Sciatic nerve (tissue), 2 donors: ENCODE results near the gene AKR7A2. TPM values are rescaled to one million over a fixed set of nuclear protein-coding genes. Genes with fewer than 3 reads are reported as not detected.
"Not testable (repeated sequence)": the region's sequence is repeated elsewhere in the genome, so short reads cannot be mapped to it uniquely, and the experiment has no call there.

Experiments used
- ATAC-seq: fragments of 200-7000 bp; cut with Tn5 transposase; one replicate; pipeline ENCODE4 v1.9.1; 2020; ENCODE audit warnings: mild to moderate bottlenecking, moderate library complexity
- DNase-seq: peaks from one replicate; pipeline ENCODE4 v3.0.0-alpha.2; 2020; ENCODE audit warnings: low spot score
- intact Hi-C: fragments of 100-400 bp; cut with DNase I; formaldehyde crosslinking; loops from one replicate; pipeline ENCODE4 v1.14.2; 2022
- total RNA-seq: library from RNA; stranded (reverse); fragmentation: NEBNext Ultra II Directional; extraction: Animal tissue kit (Norgen Biotek cat#: 25700); gene quantifications from one replicate; pipeline ENCODE4 v1.2.1, GENCODE V29; 2021
- donor health status: DM: no; HTN: no; CAD: no.
- donor health status: DM: no; HTN: no; CAD: no.

Gene AKR7A2
- total RNA-seq, 1 donor from 2014 or later: 35.8 TPM

DNA sequence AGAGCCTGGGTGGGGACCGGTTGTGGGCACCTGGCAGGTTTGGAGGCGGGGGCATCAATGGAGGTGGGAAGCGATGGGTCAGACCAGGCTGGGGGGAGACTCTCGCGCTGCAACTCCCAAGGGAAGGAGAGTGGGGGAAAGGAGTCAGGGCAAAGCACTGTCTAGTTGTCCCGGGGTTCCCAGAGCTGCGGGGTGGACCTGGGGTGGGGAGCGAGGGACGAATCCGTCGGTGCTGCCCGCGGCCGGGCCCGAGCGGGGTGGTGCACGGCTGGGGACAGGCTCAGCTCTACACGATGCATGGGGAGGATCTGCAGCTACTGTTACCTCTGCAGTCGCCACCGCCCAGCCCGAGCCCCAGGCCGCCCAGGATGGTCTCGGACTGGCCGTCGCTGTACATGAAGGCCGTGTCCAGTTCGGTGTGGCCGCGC is 427 bp downstream of the AKR7A2 start:
- intact Hi-C loops: no loop called here
- DNase-seq (peak; percentile 70), ATAC-seq (peak; percentile 20)

DNA sequence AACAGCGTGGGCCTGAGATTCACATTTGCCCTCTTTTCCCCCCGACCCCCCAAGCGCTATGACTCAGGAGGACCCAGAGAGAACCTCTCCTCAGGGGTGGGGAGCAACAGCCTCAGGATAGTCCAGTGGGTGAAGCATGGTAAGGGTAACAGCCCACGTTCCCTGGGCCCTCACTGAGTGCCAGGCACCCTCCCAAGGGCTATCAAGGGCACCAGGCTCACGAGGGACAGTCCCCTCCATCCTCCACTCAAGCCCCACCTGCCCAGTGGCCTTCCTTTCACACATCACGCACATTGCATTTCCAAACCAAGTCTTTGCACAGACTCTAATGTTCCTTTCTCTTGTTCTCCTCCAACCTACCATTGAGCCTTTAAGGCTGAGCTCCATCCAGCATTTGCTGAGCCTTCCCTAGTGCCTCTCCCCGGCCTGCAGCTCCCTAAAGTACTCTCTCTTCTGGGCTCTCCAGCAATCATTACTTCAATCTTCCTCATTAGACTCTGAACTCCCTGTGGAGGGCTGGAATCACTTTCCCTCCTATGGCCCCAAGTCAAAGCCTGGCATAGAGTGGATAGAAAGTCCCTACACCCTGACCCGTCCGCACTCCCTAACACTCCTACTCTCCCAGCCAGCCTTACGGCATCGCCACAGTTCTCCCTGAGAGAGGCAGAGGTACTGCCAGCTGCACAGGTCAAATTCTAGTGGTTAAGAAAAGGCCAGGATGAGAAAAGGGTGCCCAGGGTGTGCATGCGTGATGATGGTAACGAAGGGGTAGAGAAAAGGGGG is 1.0 kb downstream of the AKR7A2 start:
- peak; percentile 35 for DNase-seq
- intact Hi-C loops: no loop called here
- peak; percentile 5 for ATAC-seq

GRCh38 chr1:19310061-19310460 is 1.9 kb downstream of the AKR7A2 start:
- intact Hi-C loops: no loop called here
- ATAC-seq: no peak
- peak; percentile 45 for DNase-seq

DNA sequence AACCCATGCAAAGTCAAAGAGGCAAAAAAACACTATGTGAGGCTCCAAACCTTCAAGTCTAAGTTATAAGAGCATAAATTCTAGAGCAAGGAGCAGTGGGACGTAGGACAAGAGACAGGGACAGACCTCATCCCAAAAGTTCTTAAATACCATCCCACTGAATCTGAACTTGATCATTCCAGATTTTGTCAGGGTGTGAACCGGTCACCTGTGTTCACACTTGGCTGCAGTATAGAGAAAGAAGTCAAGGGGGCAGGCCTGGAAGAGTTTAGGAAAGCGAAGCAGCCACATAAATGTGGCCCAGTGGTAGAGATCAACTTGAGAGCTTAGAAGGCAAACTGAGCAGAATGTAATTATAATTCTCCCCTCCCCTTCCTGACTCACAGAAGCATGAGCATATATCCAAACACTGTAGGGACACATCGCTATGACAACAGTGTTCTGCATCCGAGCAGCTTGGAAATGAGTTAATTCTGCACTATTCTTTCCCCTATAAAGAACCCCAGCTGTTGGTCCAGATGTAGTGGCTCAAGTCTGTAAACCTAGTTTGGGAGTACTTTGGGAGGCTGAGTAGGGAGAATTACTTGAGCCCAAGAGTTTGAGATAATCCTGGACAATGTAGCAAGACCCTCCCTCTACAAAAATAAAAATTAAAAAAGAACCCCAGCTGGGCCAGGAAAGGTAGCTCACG is 2.7 kb downstream of the AKR7A2 start:
- DNase-seq (peak; percentile 2), ATAC-seq (no peak)
- intact Hi-C loops: no loop called here

DNA sequence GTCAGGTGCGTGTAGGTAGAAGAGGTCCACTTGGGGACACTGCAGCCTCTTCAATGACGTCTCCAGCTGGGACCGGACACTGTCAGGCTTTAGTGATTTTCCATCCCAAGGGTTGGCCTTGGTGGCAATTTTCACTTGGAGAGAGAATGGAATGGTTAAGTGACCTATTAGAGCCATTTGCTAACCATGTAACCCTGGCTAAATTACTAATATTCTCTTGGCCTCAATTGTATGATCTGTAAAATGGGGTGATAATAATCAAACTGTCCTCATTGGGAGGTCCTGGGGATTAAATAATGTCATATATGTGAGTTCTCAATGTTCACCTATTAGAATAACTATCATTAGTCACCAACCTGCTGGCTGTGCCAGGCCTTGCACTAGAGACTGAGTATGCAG is 3.4 kb downstream of the AKR7A2 start:
- no peak for ATAC-seq
- no peak for DNase-seq
- intact Hi-C loops: no loop called here

- intact Hi-C loops: no loop called here
- DNase-seq (peak; percentile 50), ATAC-seq (no peak)
These were observed 4.0 kb downstream of the AKR7A2 start for GRCh38 chr1:19307794-19308508.

DNA sequence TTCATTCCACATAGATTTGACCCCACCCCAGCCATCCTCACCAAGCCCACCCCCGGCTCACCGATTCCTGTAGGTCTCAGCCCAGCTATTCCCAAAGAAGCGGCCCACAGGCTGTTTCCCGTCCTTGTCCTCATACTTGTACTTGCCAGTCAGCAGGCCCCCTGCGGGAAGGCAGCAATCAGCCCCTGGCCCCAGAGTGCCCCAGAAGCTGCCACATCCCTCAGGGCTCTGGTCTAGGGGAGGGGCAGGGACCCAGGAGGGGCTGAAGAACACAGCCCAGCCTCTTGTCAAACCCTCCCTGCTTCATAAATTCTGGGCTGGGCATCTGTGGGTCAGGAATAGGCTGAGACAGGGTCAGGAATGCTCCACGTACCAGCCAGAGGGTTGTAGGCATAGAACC is 5.0 kb downstream of the AKR7A2 start:
- DNase-seq (peak; percentile 49), ATAC-seq (no peak)
- intact Hi-C loops: no loop called here

DNA sequence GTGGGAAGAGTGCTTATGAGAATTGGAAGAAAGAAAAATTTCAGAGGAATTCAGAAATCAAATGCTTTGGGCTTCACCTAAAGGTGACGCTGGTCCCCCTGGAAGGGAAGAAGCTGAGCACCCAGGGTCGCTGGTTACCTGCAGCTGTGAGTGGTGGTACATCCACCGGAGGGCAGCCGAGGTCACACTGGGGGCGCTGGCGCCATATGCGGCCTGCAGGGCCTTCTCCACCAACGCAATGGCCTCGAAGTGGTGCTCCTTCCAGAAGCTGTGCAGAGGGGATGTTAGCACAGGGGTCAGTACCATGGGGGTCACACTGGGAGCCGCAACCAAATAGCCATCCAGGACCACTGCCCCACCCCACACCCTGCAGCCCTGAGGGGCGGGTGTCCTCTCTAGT is 6.1 kb downstream of the AKR7A2 start:
- ATAC-seq: no peak
- intact Hi-C loops: no loop called here
- peak; percentile 23 for DNase-seq

DNA sequence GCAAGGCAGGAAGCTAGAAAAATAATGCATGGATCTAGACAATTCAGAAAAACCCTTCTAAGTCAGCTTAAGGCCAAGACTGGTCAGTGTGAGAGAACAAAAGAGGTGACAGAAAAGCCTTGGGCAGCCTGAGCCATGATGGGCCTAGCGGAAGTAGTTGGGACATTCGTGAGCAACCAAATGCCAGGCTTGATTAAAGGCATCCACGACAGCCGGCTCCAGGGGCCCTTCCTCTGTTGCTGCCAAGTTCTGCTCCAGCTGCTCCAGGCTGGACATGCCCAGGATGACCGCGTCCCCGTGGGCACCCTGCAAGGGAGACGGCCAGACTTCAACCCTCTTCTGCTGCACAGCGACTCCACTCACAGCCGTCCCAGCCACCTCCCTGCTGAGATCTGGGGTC is 7.9 kb downstream of the AKR7A2 start:
- intact Hi-C loops, ATAC-seq: not testable (repeated sequence)
- DNase-seq: peak; percentile 40

GRCh38 chr1:19300211-19300610 is 11.7 kb downstream of the AKR7A2 start:
- no peak for DNase-seq
- intact Hi-C loops: no loop called here
- ATAC-seq: no peak

- ATAC-seq (no peak), DNase-seq (no peak)
- intact Hi-C loops: no loop called here
These were observed 17.3 kb downstream of the AKR7A2 start for GRCh38 chr1:19294638-19295037.

DNA sequence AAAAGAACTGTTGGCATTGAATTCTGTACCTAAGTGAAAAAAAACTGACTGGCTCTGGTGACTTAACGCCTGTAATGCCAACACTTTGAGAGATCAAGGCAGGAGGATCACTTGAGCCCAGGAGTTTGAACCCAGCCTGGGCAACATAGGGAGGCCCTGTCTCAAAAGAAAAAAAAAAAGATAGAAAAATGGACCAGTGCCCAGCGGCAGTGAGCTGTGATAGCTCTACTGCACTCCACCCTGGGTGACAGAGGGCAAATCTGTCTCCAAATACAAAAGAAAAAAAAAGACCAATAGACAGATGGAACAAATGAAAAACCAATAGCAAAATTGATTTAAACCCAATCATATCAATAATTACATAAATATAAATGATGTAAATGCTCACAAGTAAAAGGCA is 22.7 kb downstream of the AKR7A2 start:
- intact Hi-C loops: no loop called here
- DNase-seq (no peak), ATAC-seq (no peak)

DNA sequence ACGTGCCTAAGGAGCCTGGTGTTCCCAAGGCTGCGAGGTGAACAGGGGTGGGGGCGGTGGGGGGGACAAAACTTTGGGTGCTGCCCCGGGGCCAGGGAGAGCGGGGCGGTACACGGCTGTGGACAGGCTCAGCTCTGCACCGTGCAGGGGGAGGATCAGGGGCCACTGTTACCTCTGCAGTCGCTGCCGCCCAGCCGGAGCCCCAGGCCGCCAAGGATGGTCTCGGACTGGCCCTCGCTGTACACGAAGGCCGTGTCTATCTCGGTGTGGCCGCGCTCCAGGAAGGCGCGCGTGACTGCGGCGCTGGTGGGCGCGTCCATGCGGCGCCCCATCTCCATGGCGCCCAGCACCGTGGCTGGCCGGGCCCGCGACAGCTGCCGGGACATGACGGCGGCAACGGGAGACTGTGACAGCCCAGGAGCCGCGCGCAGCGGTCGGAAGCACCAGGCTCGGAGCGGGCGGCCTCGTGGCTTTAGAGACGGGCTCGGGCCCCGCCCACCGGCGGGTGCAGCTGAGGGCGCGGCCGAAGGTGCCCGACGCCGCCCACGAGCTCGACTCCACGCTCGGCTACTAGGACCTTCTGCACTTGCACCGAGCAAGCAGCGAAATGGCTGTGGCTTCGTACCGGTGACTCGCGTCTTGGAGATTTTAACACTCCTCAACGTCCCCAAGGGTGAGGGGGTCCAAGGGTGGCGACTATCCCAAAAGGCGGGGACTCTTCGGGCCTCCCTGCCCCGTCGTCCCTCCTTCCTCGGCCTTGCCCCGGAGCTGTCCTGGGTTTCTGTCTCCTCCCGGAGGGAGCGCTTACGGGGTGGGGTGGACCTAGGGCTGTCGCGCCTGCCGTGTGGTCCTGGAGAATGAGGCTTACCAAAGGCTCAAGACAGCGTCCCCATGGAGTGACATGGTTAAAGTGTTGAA is 23.4 kb downstream of the AKR7A2 start, which contains the start of gene AKR7A3:
Gene AKR7A3, minus strand, starts transcription at position 447 of the 918 bp plus-strand sequence. Its CDS starts 61 bp downstream, at position 386.
- intact Hi-C loops, DNase-seq: not testable (repeated sequence)
- ATAC-seq: peak; percentile 62

- intact Hi-C loops: no loop called here
- ATAC-seq (no peak), DNase-seq (no peak)
These were observed 24.3 kb downstream of the AKR7A2 start for GRCh38 chr1:19287436-19288185.

DNA sequence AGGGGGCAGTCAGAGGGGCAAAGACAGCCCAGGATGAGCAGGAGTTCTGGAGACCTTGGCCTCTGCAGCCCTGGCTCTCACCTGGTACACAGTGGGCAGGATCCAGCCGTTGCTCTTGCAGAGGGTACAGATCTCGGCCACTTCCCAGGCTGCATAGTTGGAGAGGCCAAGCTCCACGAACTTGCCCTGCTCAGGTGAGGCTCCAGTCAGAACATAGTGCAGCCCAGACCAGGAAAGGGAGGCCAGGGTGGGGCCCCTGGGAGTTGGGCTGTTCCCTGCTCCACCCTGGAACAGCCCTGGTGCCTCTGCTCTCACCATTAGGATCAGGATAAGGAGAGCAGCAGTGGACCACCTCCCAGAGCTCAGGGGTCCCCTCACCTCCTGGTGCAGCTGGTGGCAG is 26.1 kb downstream of the AKR7A2 start:
- intact Hi-C loops, ATAC-seq: not testable (repeated sequence)

DNA sequence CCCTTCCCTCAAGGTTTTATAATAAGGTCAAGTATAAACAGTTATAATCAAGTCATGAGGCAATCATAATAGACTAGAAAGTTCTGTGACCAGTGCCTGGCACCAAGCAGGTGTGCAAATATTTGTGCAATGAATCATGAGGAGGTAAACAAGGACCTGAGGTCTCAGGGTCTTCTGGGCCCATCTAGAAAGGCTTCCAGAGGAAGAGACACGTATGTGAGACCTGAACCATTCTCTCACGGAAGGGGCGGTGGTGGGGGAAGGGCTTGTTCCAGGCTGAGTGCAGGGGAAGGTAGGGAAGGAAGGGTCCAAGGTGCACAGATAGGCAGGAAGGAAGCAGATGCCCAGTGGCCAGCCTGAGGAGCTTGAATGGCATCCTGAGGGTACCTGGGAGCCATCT is 26.6 kb downstream of the AKR7A2 start:
- ATAC-seq, intact Hi-C loops, DNase-seq: not testable (repeated sequence)

More for the DNA sequence above, 26.1 kb downstream of the AKR7A2 start:
- not testable (repeated sequence) for DNase-seq

DNA sequence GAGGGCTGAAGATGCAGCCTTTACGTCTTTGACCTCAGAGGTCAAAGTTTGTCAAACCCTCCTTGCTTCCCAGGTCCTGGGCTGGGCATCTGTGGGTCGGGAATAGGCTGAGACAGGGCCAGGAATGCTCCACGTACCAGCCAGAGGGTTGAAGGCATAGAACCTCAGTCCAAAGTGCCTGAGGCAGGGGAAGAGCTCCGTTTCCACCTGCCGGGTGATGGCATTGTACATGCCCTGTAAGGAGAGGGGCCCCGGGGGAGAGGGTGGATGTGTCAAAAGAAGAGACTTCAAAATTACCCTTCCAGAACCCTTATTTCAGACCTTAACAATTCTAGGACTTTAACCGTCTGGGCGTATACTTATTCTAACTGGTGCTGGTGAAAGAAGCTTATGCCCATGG is 27.1 kb downstream of the AKR7A2 start:
- DNase-seq (no peak), ATAC-seq (no peak)
- intact Hi-C loops: no loop called here

GRCh38 chr1:19283891-19284290 is 28.1 kb downstream of the AKR7A2 start:
- ATAC-seq: no peak
- intact Hi-C loops: no loop called here
- DNase-seq: no peak
